Left lobe of liver (tissue), 2 donors: ENCODE data around the gene DPH7. TPM values are rescaled to one million over a fixed set of nuclear protein-coding genes. Genes with fewer than 3 reads are reported as not detected.
"Not testable (repeated sequence)": the region's sequence is repeated elsewhere in the genome, so short reads cannot be mapped to it uniquely, and the experiment has no call there.

ENCODE experiments used
- ATAC-seq: fragments of 200-7000 bp; cut with Tn5 transposase; one replicate; pipeline ENCODE4 v1.9.1; 2020; ENCODE audit warnings: mild to moderate bottlenecking, moderate library complexity
- DNase-seq: peaks from one replicate; pipeline ENCODE4 v3.0.0-alpha.2; 2020; ENCODE audit warnings: low spot score
- total RNA-seq: library from RNA; stranded (reverse); gene quantifications from one replicate; pipeline ENCODE4 v1.2.1, GENCODE V29; 2021
- donor health status: DM: no; HTN: no; CAD: no; lungs with moderate emphysema.
- donor health status: DM: no; HTN: yes; CAD: no.

DPH7 gene
- total RNA-seq, 1 donor from 2014 or later, result 14.4 TPM

DNA sequence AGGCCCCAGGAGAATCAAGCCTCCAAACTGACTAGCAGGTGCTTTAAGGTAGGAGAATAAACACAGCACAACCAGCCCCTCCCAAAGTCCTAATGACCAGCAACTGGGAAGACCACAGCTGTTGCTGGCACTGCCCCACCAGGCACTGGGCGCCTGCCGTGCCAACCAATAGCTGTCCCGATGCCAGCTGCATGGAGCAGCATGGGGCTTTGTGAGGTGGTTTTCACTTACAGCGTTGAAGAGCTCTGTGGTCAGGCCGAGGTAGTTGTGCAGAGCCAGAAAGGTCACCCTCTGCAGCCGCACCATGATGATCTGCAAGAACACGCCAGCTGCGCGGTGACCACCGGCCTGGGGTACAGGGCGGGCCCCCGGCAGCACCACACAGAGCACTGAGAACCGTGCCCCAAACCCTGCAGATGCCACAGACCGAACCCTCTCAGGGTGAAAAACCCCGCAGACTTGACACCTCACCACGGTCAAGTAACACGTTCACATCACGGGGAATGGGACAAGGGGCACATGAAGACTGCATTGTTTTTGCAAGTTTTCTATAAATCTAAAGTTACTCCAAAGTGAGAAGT is 57.2 kb downstream of the DPH7 start:
- ATAC-seq, result no peak

DNA sequence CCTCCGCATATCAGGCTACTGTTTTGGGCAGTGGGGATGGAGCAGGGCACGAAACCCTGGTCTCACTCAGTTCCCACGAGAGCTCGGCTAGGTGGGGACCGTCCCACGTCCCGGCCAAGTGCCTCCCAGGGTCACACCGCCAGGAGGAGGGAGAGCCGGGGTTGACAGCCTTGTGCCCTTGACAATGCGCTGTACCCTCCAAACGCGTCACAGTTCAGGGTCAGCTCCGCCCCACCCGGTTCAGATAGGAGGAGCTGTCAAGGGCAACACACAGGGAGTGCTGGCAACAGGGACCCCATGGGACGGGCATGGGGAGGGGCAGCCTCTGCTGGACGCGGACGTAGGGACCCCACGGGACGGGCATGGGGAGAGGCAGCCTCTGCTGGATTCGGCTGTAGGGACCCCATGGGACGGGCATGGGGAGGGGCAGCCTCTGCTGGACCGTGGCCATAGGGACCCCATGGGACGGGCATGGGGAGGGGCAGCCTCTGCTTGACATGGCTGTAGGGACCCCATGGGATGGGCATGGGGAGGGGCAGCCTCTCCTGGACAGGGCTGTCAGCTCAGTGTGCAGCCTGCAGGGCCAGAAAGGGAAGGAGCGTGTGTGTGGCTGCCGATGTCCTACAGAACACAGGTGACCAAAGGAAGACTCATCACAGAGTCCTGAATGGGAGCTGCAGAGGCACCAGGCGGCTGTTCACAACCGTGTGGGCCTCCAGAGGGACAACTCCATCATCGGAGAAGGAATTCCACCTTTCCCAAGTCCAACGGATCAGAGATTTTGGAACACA is 57.9 kb downstream of the DPH7 start:
- no peak for ATAC-seq
- no peak for DNase-seq

More for the DNA sequence above, 57.2 kb downstream of the DPH7 start:
- no peak for DNase-seq

DNA sequence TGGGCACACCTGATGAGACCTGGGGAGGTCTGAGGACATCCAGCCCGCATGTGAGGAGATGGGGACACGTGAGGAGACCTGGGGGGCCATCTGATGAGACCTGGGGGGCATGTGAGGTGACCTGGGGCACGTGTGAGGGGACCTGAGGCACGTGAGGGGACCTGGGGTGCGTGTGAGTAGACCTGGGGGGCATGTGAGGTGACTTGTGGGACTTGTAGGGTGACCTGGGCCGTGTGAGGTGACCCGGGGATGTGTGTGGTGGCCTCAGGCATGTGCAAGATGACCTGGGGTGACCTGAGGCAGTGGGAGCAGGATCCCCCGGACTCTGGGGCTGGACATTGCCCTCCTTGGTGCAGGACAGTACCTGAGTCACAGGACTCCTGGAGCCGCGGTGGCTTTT is 59.2 kb downstream of the DPH7 start:
- ATAC-seq (no peak), DNase-seq (no peak)

DNA sequence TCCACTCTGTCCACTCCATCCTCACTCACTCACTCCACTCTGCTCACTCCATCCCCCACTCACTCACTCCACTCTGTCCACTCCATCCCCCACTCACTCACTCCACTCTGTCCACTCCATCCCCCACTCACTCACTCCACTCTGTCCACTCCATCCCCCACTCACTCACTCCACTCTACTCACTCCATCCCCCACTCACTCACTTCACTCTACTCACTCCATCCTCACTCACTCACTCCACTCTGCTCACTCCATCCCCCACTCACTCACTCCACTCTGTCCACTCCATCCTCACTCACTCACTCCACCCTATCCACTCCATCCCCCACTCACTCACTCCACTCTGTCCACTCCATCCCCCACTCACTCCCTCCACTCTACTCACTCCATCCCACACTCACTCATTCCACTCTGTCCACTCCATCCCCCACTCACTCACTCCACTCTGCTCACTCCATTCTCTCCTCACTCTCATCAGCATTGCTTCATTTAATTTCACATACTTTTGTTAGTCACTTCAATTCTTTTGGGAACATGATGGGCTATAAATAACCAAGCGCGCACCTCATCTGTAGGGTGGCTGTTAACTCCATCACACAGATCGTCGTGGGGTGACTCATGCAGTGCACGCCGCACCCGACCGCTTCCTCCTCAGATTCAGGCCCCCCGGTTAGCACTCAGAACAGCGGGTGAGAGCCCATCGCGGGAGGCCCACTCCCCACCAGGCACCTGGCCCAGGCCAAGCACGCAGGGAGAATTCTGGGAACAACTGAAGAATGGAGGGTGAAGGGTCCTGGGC is 59.9 kb downstream of the DPH7 start:
- not testable (repeated sequence) for ATAC-seq, DNase-seq

DNA sequence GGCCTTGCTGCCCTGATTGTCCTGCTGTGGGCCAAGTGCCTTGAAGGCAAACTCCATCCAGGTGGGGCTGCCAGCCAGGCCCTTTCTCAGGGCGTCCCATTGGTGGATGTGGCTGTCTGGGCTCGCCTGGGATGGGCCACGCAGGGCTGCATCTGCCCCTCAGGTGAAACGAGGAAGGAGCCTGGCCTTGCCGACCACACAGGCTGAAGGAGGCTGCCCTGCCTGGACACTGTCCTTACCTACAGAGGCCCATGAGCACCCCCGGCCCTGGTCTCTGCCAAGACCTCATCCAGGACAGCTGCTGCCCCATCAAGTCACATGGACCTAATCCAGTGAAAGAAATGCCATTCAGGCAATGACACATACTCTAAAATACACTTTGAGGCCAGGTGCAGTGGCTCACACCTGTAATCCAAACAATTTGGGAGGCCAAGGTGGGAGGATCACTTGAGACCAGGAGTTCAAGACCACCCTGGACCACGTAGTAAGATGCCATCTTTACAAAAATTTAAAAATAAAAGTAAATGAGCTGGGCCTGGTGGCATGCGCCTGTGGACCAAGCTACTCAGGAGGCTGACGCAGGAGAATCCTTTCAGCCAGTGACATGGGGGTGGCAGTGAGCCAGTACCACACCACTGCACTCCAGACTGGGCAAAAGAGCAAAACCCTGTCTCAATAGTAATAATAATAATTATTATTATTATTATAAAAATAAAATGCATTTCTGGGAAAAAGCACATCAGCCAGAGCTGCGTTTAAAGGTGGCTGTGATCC is 62.4 kb downstream of the DPH7 start:
- DNase-seq (no peak), ATAC-seq (peak; percentile 34)

DNA sequence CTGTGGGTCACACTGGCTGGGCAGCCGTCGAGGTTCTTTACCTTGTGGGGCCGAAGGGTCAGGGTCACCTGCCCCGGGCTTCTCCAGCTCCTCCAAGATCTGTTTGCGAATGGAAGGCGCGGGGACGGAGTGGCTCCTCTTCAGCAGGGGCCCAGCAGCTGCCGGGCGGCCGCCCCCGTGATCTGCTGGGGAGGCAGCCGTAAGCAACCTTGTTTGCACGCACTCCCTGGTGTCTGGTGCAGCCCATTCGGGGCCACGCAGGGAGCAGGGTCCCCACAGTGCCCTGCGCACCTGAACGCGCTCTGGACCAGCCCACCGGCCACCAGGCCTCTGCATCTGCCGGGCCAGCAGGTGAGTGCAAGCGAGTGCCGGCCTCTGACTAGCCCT is 63.4 kb downstream of the DPH7 start:
- no peak for DNase-seq
- ATAC-seq, result peak; percentile 10

DNA sequence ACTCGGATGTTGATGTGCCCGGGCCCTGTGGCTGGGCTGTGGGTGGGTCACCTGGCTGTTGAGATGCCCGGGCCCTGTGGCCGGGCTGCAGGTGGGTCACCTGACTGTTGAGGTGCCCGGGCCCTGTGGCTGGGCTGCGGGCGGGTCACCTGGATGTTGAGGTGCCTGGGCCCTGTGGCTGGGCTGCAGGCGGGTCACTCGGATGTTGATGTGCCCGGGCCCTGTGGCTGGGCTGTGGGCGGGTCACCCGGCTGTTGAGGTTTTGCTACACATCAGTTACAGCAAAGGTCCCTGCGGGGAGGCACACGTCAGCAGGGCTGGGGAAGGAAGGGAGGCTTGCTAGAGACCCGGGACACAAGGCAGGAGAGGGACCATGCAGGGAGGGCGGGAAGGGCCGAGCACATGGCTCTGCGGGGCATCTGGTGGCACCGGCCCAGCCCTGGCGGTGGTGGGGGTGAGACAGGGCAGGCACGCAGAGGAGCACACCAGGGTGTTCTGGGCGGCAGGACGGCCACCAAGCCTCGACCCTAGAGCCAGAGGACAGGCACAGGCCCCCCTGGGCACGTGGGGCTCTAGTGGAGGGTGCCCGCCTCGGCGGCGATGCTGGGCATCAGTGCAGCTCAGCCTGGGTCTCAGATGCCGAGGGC is 63.9 kb downstream of the DPH7 start:
- DNase-seq (no peak), ATAC-seq (peak; percentile 15)

DNA sequence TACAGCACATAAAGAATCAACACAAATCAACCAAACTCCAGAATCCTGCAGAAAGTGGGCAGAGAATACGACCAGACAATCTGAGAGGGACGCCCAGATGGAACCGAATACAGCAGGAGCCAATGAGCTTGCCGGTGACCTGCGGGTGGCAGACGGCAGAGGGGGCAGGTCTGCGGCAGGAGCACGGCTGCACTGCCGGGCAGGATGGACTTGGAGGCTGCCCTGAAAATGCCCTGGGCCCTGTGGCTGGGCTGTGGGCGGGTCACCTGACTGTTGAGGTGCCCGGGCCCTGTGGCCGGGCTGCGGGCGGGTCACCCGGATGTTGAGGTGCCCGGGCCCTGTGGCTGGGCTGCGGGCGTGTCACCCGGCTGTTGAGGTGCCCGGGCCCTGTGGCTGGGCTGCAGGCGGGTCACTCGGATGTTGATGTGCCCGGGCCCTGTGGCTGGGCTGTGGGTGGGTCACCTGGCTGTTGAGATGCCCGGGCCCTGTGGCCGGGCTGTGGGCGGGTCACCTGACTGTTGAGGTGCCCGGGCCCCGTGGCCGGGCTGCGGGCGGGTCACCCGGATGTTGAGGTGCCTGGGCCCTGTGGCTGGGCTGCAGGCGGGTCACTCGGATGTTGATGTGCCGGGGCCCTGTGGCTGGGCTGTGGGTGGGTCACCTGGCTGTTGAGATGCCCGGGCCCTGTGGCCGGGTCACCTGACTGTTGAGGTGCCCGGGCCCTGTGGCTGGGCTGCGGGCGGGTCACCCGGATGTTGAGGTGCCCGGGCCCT is 64.7 kb downstream of the DPH7 start:
- DNase-seq, ATAC-seq: not testable (repeated sequence)

DNA sequence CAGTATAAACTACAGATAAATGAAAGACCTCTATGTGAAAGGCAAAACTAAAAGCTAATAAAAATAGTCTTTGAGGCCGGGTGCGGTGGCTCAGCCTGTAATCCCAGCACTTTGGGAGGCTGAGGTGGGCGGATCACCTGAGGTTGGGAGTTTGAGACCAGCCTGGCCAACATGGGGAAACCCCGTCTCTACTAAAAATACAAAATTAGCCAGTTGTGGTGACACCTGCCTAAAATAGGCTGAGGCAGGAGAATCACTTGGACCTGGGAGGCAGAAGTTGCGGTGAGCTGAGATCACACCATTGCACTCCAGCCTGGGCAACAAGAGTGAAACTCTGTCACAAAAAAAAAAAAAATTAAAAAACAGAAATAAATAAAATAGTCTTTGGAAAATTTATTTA is 65.6 kb downstream of the DPH7 start:
- ATAC-seq, DNase-seq: not testable (repeated sequence)

DNA sequence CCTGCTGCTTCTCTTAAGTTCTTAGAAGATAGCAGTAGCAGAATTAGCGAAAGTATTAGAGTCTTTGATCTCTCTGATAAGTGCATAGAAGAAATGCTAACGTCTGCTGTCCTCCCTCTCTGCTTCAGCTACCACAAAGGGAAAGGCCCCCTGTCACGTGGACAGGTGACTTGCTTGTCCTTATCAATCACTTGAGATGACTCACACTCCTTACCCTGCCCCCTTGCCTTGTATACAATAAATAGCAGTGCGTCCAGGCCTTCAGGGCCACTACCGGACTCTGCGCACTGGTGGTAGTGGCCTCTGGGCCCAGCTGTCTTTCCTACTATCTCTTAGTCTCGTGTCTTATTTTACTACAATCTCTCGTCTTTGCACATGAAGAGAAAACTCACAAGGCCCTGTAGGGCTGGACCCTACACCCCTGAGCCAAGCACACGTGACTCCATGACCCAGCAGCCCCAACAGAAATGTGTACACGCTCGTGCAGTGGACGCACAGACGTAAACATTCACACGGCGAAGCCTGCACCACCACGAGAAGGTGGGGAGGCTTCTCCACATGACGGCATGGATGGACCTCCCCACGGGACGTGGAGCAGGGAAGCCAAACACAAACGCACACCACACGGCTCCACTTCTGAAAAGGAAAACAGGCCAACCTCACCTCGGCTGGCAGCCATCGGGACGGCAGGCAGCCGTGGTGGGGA is 66.8 kb downstream of the DPH7 start:
- ATAC-seq (no peak), DNase-seq (no peak)

DNA sequence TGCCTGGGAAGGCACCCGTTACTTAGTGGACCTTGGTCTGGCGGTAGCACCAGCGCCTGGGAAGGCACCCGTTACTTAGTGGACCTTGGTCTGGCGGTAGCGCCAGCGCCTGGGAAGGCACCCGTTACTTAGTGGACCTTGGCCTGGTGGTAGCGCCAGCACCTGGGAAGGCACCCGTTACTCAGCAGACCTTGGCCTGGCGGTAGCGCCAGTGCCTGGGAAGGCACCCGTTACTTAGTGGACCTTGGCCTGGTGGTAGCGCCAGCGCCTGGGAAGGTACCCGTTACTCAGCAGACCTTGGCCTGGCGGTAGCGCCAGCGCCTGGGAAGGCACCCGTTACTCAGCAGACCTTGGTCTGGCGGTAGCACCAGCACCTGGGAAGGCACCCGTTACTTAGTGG is 67.6 kb downstream of the DPH7 start:
- peak; percentile 43 for DNase-seq
- ATAC-seq, result not testable (repeated sequence)

DNA sequence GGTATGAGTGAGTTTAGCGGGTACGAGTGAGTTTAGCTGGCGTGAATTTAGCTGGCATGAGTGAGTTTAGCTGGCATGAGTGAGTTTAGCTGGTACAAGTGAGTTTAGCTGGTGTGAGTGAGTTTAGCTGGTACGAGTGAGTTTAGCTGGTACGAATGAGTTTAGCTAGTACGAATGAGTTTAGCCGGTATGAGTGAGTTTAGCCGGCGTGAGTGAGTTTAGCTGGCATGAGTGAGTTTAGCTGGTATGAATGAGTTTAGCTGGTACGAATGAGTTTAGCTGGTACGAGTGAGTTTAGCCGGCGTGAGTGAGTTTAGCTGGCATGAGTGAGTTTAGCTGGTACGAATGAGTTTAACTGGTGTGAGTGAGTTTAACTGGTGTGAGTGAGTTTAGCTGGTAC is 69.5 kb downstream of the DPH7 start:
- no peak for DNase-seq
- no peak for ATAC-seq

DNA sequence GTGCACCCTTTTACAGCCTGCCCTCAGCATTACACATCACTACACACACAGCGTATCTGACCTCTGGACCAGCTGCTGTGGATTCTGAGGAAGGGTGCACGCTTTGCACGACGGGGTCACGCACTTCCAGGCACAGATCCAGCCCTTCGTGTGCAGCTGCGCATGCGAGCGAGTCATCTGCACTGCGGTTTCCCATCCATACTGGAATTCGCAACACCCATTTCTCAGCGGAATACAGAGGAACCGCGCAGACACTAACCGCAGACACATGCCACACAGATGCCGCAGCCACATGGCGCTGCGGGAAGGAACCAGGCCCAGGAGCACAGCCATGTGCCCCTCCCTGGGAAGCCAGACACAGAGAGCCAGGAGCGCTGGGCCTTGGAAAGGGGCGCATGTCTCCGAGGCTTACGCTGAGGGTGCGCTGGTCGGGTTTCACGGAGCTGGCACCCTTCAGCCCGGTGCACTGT is 72.0 kb downstream of the DPH7 start:
- ATAC-seq (peak; percentile 12), DNase-seq (no peak)

DNA sequence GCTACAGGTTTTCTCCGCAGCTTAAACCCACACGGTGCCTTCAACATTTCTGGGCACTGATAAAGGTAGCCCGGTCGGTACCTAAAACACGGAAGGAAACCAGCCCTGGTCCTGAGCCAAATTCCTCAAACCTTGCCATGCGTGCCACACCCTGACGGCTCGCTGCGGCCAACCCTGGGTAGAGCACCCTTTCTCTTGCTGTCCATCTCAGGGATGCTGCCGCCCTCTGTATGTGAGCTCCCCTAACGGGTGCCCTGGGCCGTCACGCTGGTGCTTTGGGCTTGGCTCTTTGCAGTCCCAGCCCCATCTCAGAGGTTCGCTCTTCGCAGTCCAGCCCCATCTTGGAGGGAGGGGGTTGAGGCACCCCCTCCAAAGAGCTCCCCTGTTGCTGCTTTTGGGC is 72.5 kb downstream of the DPH7 start:
- DNase-seq (no peak), ATAC-seq (peak; percentile 19)

DNA sequence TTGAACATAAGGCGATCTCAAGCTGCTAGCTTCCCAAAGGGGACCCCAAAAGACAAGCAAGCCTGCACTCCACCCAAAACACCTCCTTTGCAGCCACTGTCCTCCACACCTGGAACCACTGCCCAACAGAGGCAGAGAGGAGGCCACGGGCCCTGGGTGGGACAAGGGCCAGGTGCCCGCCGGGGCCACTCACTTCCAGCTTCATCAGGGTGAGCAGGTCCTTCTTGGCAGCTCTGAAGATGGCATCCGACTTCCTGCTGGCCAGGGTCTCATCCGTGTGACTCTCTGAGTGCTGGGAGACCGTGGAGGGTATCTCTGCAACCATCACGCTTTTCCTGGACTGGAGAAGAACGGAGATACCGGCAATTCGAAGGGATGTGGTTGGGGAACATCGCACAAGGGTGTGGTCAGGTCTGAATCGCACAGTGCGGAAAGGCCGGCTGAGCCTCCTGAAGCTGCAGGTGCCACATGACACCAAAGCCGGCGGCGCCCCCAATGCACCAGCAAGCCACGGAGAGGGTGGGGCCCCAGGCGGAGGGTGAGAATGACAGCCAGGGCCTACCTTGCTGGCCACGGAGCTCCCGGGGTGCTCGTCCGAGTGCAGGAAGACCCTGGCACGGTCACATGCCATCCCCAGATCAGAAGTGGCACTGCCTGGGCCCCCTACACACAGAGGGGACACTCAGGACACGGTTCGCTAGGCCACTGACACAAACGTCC is 73.1 kb downstream of the DPH7 start:
- DNase-seq, result no peak

More for the DNA sequence above, 73.1 kb downstream of the DPH7 start:
- ATAC-seq, result no peak
